Activated CD4-positive, alpha-beta T cell treated with anti-CD3 and anti-CD28 coated beads for 4 hours (primary cell): Measurements from ENCODE around the gene HSPA12B.
A peak's percentile ranks its signal among the peaks of the same experiment; 100 is the strongest.

Experiments used
- DNase-seq, 2 donors: peaks; one replicate each; pipeline ENCODE4 v3.0.0-alpha.2; 2020

HSPA12B gene

GRCh38 chr20:3749689-3750531 is 17.4 kb downstream of the HSPA12B start:
- DNase-seq: no peak

DNA sequence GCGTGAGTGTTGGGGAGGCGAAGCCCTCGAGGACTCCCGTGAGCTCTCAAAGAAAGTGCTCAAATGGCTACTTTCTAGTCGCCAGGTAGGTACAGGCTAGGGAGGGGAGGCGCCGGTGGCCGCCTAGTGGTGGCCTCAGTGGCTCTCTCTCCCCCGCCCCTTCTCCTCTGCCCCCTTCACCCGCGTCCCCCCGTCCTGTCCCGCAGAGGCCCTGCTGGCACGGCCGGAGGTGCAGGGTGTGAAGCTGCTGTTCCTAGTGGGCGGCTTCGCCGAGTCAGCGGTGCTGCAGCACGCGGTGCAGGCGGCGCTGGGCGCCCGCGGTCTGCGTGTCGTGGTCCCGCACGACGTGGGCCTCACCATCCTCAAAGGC is 18.8 kb downstream of the HSPA12B start:
- DNase-seq: no peak

DNA sequence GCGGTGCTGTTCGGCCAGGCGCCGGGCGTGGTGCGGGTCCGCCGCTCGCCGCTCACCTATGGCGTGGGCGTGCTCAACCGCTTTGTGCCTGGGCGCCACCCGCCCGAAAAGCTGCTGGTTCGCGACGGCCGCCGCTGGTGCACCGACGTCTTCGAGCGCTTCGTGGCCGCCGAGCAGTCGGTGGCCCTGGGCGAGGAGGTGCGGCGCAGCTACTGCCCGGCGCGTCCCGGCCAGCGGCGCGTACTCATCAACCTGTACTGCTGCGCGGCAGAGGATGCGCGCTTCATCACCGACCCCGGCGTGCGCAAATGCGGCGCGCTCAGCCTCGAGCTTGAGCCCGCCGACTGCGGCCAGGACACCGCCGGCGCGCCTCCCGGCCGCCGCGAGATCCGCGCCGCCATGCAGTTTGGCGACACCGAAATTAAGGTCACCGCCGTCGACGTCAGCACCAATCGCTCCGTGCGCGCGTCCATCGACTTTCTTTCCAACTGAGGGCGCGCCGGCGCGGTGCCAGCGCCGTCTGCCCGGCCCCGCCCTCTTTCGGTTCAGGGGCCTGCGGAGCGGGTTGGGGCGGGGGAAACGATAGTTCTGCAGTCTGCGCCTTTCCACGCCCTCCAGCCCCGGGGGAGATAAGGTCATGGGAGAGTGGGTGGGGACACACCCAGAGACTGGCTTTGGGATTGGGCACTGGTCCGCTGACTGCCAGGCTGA is 19.3 kb downstream of the HSPA12B start:
- DNase-seq: peak; percentile 29 to 61

DNA sequence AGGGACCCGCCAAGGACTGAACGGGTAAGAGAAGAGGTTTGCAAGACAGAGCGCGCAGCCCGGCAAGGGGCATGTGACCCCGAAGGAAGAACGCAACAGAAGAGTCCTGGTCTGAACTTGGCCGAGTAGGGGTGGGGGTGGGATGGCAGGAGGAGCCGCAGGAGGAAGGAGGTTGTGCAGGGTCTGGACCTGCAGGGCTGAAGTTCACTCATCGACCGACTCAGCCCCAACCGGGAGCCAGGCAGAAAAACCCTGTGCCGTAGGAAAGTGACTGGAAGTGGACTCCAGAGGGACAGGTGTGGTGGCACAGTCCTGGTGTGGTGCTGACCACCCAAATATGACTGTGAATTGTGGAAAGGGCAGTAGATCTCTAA is 19.9 kb downstream of the HSPA12B start:
- DNase-seq: no peak

GRCh38 chr20:3753098-3753497 is 20.6 kb downstream of the HSPA12B start:
- peak; percentile 54 to 63 for DNase-seq

GRCh38 chr20:3753501-3754275 is 21.2 kb downstream of the HSPA12B start:
- DNase-seq: no peak

- DNase-seq: no peak
Measured at GRCh38 chr20:3754276-3754630, 21.8 kb downstream of the HSPA12B start.

GRCh38 chr20:3755269-3755668 is 22.8 kb downstream of the HSPA12B start:
- DNase-seq: no peak

GRCh38 chr20:3755814-3756480 is 23.5 kb downstream of the HSPA12B start:
- DNase-seq: no peak

GRCh38 chr20:3757268-3757667 is 24.8 kb downstream of the HSPA12B start:
- no peak for DNase-seq

DNA sequence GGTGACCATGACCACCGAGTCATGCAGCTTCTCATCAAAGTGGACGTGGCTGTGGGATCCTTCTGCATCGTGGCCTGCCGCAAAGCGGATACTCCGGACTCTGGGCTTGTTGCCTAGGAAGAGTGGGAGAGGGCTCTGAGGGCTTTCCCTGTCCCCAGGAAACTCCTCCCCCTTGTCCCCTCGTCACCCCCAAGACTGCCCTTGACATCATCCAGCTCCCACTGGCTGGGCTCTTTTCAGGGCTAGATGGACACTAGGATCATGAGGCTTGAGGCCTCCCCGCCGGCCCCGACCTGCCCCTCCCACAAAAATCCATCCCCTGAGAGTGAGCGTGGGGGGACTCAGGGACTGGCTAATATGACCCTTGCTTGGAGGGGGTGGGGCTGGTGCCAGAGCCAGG is 26.1 kb downstream of the HSPA12B start:
- no peak for DNase-seq

GRCh38 chr20:3759316-3759823 is 26.9 kb downstream of the HSPA12B start:
- no peak for DNase-seq

DNA sequence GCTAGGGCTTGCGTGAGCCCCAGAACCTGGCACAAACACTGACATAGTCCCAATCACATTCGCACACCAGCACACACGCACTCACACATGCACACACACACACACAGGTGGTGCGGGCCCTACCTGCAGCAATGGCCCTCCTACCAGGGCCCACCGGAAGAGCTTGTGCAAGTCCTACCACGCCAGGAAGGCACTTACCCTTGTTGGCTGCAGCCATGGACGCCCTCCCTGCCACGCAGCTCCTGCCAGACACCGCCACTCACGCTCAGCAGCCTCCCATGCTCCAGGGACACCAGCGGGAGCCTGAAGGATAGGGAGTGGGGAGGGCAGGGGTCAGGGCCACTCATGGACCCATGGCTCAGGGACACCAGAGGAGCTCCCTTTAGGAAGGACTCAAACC is 27.4 kb downstream of the HSPA12B start:
- DNase-seq: no peak

GRCh38 chr20:3760655-3761348 is 28.3 kb downstream of the HSPA12B start:
- DNase-seq: no peak

GRCh38 chr20:3763671-3764601 is 31.5 kb downstream of the HSPA12B start:
- no peak for DNase-seq

GRCh38 chr20:3764659-3765058 is 32.2 kb downstream of the HSPA12B start:
- no peak for DNase-seq

GRCh38 chr20:3765171-3765882 is 32.8 kb downstream of the HSPA12B start:
- DNase-seq: no peak

DNA sequence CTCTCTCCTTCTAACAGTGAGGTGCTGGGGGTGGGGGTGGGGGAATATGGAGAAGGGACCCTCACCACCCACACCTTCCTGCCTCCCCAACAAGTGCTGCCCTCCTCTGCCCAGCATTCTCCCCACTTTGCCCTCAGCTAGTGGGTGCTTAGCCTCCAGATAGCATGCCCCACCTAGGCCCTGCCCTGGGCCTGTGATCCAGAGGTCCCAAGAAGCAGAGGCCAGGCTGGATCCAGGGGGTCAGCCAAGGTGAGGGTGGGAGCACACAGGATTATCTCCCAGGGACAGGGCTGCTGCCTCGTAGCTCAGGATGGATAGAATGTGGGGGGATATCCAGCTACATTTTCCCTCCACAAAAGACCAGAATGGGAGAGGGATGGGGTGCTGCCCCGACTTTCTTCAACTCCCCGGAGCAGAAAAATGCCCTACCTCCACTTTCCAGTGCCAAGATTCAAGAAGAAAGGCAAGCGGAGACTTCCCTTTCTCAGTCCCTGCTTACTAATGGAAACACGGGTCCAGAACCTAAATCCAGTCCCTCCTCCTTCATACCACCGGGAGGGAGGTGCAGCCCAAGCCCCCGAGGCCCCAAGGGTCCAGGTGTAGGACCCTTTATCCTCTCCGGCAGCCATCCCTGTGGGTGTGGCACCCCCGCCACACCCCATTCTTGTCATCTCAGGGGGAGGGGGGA is 34.1 kb downstream of the HSPA12B start:
- no peak for DNase-seq

GRCh38 chr20:3767110-3767426 is 34.6 kb downstream of the HSPA12B start:
- DNase-seq: no peak
